ENCODE results near the gene PEBP1. TPM values are rescaled to one million over a fixed set of nuclear protein-coding genes. Genes with fewer than 3 reads are reported as not detected.
"Not testable (repeated sequence)": the region's sequence is repeated elsewhere in the genome, so short reads cannot be mapped to it uniquely, and the experiment has no call there.

The PEBP1 gene
- total RNA-seq, 1 donor from 2014 or later = 203 TPM

- not testable (repeated sequence) for DNase-seq (ENCODE audit: low read depth, low spot score)
Measured at GRCh38 chr12:118129436-118129835, 6.5 kb upstream of the PEBP1 start.

GRCh38 chr12:118136559-118137003 lies 657 bp downstream of the PEBP1 start:
- no peak for DNase-seq (ENCODE audit: low read depth, low spot score)

- DNase-seq (ENCODE audit: low read depth, low spot score) = no peak
Measured at GRCh38 chr12:118137148-118137678, 1.3 kb downstream of the PEBP1 start.

GRCh38 chr12:118140825-118141224 lies 4.9 kb downstream of the PEBP1 start:
- DNase-seq (ENCODE audit: low read depth, low spot score) = no peak

GRCh38 chr12:118144499-118144898 lies 8.6 kb downstream of the PEBP1 start:
- no peak for DNase-seq (ENCODE audit: low read depth, low spot score)

- DNase-seq (ENCODE audit: low read depth, low spot score) = no peak
Measured at GRCh38 chr12:118145113-118145797, 9.3 kb downstream of the PEBP1 start.

- no peak for DNase-seq (ENCODE audit: low read depth, low spot score)
Measured at GRCh38 chr12:118145798-118146156, 9.9 kb downstream of the PEBP1 start.

- no peak for DNase-seq (ENCODE audit: low read depth, low spot score)
Measured at GRCh38 chr12:118148287-118148686, 12.4 kb downstream of the PEBP1 start.

- no peak for DNase-seq (ENCODE audit: low read depth, low spot score)
Measured at GRCh38 chr12:118150625-118151024, 14.7 kb downstream of the PEBP1 start.

GRCh38 chr12:118151755-118152154 lies 15.8 kb downstream of the PEBP1 start:
- DNase-seq (ENCODE audit: low read depth, low spot score) = no peak

GRCh38 chr12:118160536-118160935 lies 24.6 kb downstream of the PEBP1 start:
- no peak for DNase-seq (ENCODE audit: low read depth, low spot score)

GRCh38 chr12:118164798-118165486 lies 29.0 kb downstream of the PEBP1 start:
- DNase-seq (ENCODE audit: low read depth, low spot score) = no peak

- DNase-seq (ENCODE audit: low read depth, low spot score) = no peak
Measured at GRCh38 chr12:118166946-118167345, 31.0 kb downstream of the PEBP1 start.

- DNase-seq (ENCODE audit: low read depth, low spot score) = no peak
Measured at GRCh38 chr12:118175823-118176447, 40.0 kb downstream of the PEBP1 start.

- DNase-seq (ENCODE audit: low read depth, low spot score) = no peak
Measured at GRCh38 chr12:118183155-118183554, 47.2 kb downstream of the PEBP1 start.

GRCh38 chr12:118183711-118184110 lies 47.8 kb downstream of the PEBP1 start:
- peak; percentile 32 for DNase-seq (ENCODE audit: low read depth, low spot score)

- DNase-seq (ENCODE audit: low read depth, low spot score) = no peak
Measured at GRCh38 chr12:118185602-118186397, 49.9 kb downstream of the PEBP1 start.

- DNase-seq (ENCODE audit: low read depth, low spot score) = no peak
Measured at GRCh38 chr12:118187751-118188435, 52.0 kb downstream of the PEBP1 start.

GRCh38 chr12:118188690-118189371 lies 52.9 kb downstream of the PEBP1 start:
- no peak for DNase-seq (ENCODE audit: low read depth, low spot score)

GRCh38 chr12:118189741-118190191 lies 53.8 kb downstream of the PEBP1 start:
- no peak for DNase-seq (ENCODE audit: low read depth, low spot score)

All from pulmonary artery endothelial cell (primary cell).